Panc1 (cell line): ENCODE results near the gene KLHL2.
"Not testable (repeated sequence)": the region's sequence is repeated elsewhere in the genome, so short reads cannot be mapped to it uniquely, and the experiment has no call there.

Experiments used
- CTCF ChIP-seq: fragments of 450-650 bp; IDR thresholded peaks from 2 replicates; pipeline ENCODE4 v1.5.1; 2017; ENCODE audit warnings: mild to moderate bottlenecking
- POLR2AphosphoS5 ChIP-seq: IDR thresholded peaks from 2 replicates; pipeline ENCODE4 v1.6.1; 2012; ENCODE audit warnings: mild to moderate bottlenecking, low read depth, low read length, moderate library complexity
- REST ChIP-seq, 2 experiments: IDR thresholded peaks; 2 replicates each; pipeline ENCODE4 v1.6.1; 2011 to 2012; ENCODE audit warnings: low read depth in 2 of 2, control low read depth in 1 of 2, low read length in 1 of 2, mild to moderate bottlenecking in 1 of 2, moderate library complexity in 1 of 2; ENCODE audit not compliant: insufficient read depth in 1 of 2
- TCF7L2 ChIP-seq: IDR thresholded peaks from 2 replicates; pipeline ENCODE4 v1.6.1; 2011; ENCODE audit warnings: mild to moderate bottlenecking, low read depth, low read length, inconsistent platforms

- TF ChIP-seq CTCF; REST (IDR thresholded peaks at IDR 0.05; ENCODE audit: insufficient read depth in 1 of 2, low read depth in 2 of 2, low read length in 1 of 2); TCF7L2; POLR2AphosphoS5: not testable (repeated sequence)
Observed at GRCh38 chr4:165255439-165255838, 48.1 kb downstream of the KLHL2 start.
